ENCODE measurements around the gene BLVRB. TPM values are rescaled to one million over a fixed set of nuclear protein-coding genes. Genes with fewer than 3 reads are reported as not detected.

The BLVRB gene
- total RNA-seq, 4 donors from 2014 or later, result 159 to 223 (median 194) TPM

GRCh38 chr19:40403262-40403984 is 62.1 kb downstream of the BLVRB start:
- peak; percentile 40 to 77 for TF ChIP-seq POLR2AphosphoS5 (IDR thresholded peaks at IDR 0.05)
- TF ChIP-seq CTCF (IDR thresholded peaks at IDR 0.05), result peak in 1 of 3 experiments; percentile 4
- no peak for TF ChIP-seq EP300 (IDR thresholded peaks at IDR 0.05)
- TF ChIP-seq POLR2A (IDR thresholded peaks at IDR 0.05; ENCODE audit: low read depth), result no peak
- Histone ChIP-seq H3K9me3 (no peaks in the 10 kb centered on the region), H3K4me3 (peak overlapping the region; percentile 59 to 75 (median 63)), H3K4me1 (peaks cover 17 to 28% (median 26%) of the 10 kb centered on the region in 4 donors), H3K27ac (replicated peaks in 1 of 4) (peak overlapping the region; percentile 85 to 93 (median 90)), H3K27me3 (no peaks in the 10 kb centered on the region), H3K36me3 (no peaks in the 10 kb centered on the region)
- intact Hi-C loops (cut with DNase I), result no loop called here
- 0% methylated on average over 33 of the region's 41 CpGs for WGBS
- peak; percentile 98 for DNase-seq (ENCODE audit: extremely low spot score)

- H3K4me1 ChIP-seq, result peaks cover 17 to 29% (median 24%) of the 10 kb centered on the region in 4 donors
- no peak for DNase-seq (ENCODE audit: extremely low spot score)
- no peak overlapping the region for H3K27ac ChIP-seq (replicated peaks in 1 of 4)
- TF ChIP-seq CTCF (IDR thresholded peaks at IDR 0.05) (no peak), EP300 (IDR thresholded peaks at IDR 0.05) (no peak), POLR2AphosphoS5 (IDR thresholded peaks at IDR 0.05) (no peak), POLR2A (IDR thresholded peaks at IDR 0.05; ENCODE audit: low read depth) (no peak)
- no peak overlapping the region for H3K4me3 ChIP-seq
- no peaks in the 10 kb centered on the region for H3K9me3 ChIP-seq
- H3K27me3 ChIP-seq, result no peaks in the 10 kb centered on the region
- peaks cover 0 to 21% (median 12%) of the 10 kb centered on the region in 4 donors for H3K36me3 ChIP-seq
- intact Hi-C loops (cut with DNase I), result no loop called here
- 63% methylated on average over 3 of the region's 3 CpGs for WGBS
Observed at GRCh38 chr19:40400559-40400958, 65.0 kb downstream of the BLVRB start.

GRCh38 chr19:40398417-40399131 is 67.0 kb downstream of the BLVRB start:
- Histone ChIP-seq H3K27ac (replicated peaks in 1 of 4) (no peak overlapping the region), H3K4me3 (peak overlapping the region in 2 of 4 donors; percentile 12 to 16), H3K36me3 (peaks cover 0 to 21% (median 12%) of the 10 kb centered on the region in 4 donors), H3K27me3 (no peaks in the 10 kb centered on the region), H3K4me1 (peaks cover 6 to 18% (median 10%) of the 10 kb centered on the region in 4 donors), H3K9me3 (no peaks in the 10 kb centered on the region)
- WGBS, result 59% methylated on average over 36 of the region's 49 CpGs
- intact Hi-C loops (cut with DNase I), result loop anchor here (5.0 kb wide), 1 partner anchor 46 kb away; no protein-coding TSS in a partner anchor
- TF ChIP-seq POLR2A (IDR thresholded peaks at IDR 0.05; ENCODE audit: low read depth) (no peak), CTCF (IDR thresholded peaks at IDR 0.05) (no peak), POLR2AphosphoS5 (IDR thresholded peaks at IDR 0.05) (no peak), EP300 (IDR thresholded peaks at IDR 0.05) (no peak)
- no peak for DNase-seq (ENCODE audit: extremely low spot score)

Small RNA genes lying within 50 kb of the gene (small RNA-seq; reads per million reads assigned to genes)
- 0 reads per million in 3 donors for gene RF00017

Other genes starting within 250 kb of the BLVRB start
- not detected for gene TTC9B, start 247.4 kb downstream of the BLVRB start, total RNA-seq
- gene CCNP, start 239.1 kb downstream of the BLVRB start, total RNA-seq, result under 1 TPM in 1 of 4 donors, not detected in 3; 0.97 TPM
- gene AKT2, start 180.4 kb downstream of the BLVRB start, total RNA-seq, result 10 to 100 TPM; 53.3 to 82.1 (median 64.0) TPM
- 10 to 100 TPM; 17.9 to 42.6 (median 26.8) TPM for gene C19orf47, start 117.3 kb downstream of the BLVRB start, total RNA-seq
- gene PLD3, start 117.0 kb downstream of the BLVRB start, total RNA-seq, result 100 to 1,000 TPM; 206 to 280 (median 223) TPM
- under 1 TPM; under 0.01 to 0.63 (median 0.42) TPM for gene HIPK4, start 75.6 kb downstream of the BLVRB start, total RNA-seq
- 10 to 100 TPM in 2 of 4 donors, 1 to 10 TPM in 2; 5.8 to 12.4 (median 8.8) TPM for gene PRX, start 52.4 kb downstream of the BLVRB start, total RNA-seq
- 10 to 100 TPM; 13.7 to 73.1 (median 22.5) TPM for gene SERTAD1, start 39.8 kb downstream of the BLVRB start, total RNA-seq
- gene SERTAD3, start 21.4 kb downstream of the BLVRB start, total RNA-seq, result 10 to 100 TPM; 18.3 to 47.2 (median 37.8) TPM
- 1 to 10 TPM; 2.1 to 6.4 (median 5.8) TPM for gene SPTBN4, start 1.3 kb upstream of the BLVRB start, total RNA-seq
- 10 to 100 TPM; 39.5 to 82.7 (median 52.7) TPM for gene SHKBP1, start 111.1 kb upstream of the BLVRB start, total RNA-seq
- gene LTBP4, start 135.6 kb upstream of the BLVRB start, total RNA-seq, result 100 to 1,000 TPM; 358 to 430 (median 397) TPM
- 10 to 100 TPM; 28.2 to 51.7 (median 41.5) TPM for gene NUMBL, start 224.9 kb upstream of the BLVRB start, total RNA-seq

Data from esophagus muscularis mucosa (tissue), 4 donors.